TTC549 (cell line): ENCODE data around the gene ACVR1B.
A peak's percentile ranks its signal among the peaks of the same experiment; 100 is the strongest.
"Not testable (repeated sequence)": the region's sequence is repeated elsewhere in the genome, so short reads cannot be mapped to it uniquely, and the experiment has no call there.

Experiments used
- FAIRE-seq: peaks from 2 replicates; lab custom pipeline; 2012; peaks lifted over from hg19 to GRCh38; lab: Jason Lieb, UNC

Gene ACVR1B

DNA sequence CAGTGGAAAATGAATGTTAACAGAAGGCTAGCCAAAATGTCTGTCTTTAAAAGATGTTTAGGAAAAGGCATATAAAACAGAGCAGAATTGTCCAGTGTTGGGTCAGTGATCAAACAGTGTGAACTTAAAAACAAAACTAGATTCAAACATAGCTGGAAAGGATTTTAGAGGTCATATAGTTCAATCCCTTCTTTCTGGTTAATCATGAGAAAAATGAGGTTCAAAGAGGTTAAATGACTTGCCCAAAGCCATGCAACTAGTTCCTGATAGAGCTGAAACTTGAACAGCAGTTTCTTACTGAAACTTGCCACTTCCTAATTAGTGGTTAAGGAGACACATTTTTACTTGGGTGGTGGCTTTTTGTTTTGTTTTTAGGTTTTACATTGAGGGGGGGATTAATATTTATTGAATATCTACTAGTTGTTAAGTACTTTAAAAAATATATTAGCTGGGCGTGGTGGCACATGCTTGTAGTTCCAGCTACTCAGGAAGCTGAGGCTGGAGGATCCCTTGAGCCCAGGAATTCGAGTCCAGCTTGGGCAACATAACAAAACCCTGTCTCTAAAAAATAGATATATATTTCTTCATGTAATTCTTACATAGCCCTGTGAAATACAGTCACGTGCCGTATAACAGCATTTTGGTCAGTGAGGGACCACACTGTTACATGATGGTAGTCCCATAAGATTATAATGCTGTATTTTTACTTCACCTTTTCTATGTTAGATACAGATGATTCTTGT is 20.4 kb downstream of the ACVR1B start:
- FAIRE-seq: no peak

DNA sequence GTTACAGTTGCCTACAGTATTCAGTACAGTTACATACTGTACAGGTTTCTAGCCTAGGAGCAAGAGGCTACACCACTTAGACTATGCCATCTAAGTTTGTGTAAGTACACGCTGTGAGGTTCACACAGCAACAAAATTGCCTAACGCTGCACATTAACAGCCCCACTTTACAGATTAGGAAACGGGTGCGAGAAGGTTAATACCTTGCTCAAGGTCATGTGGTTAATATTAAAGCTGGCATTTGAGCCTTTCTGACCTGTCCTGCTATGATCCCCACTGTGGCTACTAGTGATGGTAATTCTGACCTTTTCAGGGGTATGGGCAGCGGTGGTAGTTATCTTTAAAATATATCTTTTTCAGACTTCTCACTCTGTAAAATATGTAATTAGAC is 20.9 kb downstream of the ACVR1B start:
- no peak for FAIRE-seq

DNA sequence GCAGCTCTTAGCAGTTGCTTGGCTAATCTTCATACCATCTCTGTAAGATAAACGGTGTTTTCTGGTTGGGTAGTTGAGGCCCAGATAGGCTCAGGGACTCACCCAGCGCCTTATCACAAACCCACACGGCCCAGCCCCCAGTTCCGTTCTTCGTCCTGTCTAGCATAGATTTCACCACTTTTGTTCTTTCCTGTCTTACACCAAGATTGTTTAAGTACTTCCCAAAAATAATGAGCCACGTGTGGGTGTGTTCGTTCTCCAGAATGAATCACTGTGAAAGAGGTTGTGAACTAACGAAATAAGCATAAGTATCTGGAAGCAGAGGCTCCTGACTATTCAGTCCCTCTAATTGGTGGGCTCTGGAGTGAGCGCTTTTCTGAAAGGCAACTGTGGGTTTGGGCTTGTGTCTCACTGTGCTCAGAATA is 21.4 kb downstream of the ACVR1B start:
- FAIRE-seq: no peak

DNA sequence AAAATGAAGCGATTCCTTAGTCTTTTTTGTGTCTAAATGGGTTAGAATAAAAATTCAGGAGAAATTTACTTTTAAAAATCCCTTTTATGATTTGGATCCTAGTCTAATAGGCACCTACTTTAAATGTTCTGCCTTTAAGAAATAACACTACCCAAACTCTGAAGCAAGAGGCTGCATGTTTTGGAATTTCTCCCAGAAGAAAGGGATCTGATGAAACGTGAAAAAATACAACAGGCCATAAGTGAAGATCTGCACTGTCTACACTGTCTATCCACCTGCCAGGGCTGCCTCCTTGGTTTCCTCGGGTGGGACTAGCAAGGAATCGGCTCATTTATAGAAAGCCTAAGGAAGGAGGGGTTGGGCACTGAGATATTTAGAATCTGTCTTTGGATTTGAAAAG is 22.1 kb downstream of the ACVR1B start:
- no peak for FAIRE-seq

DNA sequence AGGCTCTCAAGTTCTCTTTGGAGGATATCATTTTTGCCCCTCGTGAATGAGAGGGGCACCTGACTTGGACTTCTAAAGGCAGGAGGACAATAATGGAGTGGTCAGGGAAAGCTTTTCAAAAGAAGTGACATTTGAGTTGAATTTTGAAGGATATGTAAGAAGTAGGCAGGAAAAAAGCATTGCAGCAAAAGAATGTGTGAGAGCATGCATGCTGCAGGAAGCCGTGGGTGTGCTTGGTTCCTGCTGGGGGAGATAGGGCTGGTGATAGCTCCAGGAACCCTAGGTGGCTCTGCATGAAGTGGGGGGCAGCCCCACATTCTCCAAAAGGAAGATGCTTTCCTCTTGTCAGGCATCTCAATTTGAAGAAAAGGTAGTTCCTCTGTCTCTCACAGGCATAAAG is 23.1 kb downstream of the ACVR1B start:
- FAIRE-seq: no peak

DNA sequence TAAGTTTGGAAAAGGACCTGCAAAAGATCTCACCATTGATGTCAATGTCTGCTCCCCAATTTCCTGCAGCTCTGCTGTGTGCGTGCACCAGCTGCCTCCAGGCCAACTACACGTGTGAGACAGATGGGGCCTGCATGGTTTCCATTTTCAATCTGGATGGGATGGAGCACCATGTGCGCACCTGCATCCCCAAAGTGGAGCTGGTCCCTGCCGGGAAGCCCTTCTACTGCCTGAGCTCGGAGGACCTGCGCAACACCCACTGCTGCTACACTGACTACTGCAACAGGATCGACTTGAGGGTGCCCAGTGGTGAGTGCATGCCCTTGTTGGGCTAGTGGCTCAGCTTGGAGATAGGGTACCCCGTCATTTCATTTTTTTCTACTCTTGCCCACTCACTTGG is 23.7 kb downstream of the ACVR1B start:
- FAIRE-seq: no peak

DNA sequence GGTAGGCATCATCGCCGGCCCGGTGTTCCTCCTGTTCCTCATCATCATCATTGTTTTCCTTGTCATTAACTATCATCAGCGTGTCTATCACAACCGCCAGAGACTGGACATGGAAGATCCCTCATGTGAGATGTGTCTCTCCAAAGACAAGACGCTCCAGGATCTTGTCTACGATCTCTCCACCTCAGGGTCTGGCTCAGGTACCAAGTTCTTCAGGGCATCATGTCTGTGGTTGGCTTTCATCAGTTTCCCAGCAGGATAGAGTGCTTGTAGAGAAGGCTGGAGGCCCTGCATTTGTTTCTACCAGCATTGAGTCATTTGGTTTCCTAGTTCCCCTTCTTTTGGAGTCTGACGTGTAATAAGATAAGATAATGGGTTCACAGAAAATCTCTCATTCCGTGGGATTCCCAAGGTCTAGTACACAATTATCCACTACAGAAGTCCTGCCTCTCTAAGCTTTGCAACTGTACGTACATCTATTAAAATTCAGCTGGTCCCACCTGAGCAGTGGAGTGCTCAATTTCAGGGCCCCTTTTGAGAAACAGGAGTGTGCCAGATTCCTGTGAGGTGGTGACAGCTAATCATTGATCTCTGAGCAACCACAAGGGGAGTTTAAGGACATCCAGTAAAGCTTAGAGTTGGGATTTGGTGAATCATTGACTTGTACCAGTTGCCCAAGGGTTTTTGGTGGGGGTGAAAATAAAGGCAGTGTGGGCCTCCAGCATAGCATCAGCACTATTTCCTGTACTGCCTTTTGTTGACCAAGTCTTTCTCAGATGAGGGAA is 25.1 kb downstream of the ACVR1B start:
- no peak for FAIRE-seq

DNA sequence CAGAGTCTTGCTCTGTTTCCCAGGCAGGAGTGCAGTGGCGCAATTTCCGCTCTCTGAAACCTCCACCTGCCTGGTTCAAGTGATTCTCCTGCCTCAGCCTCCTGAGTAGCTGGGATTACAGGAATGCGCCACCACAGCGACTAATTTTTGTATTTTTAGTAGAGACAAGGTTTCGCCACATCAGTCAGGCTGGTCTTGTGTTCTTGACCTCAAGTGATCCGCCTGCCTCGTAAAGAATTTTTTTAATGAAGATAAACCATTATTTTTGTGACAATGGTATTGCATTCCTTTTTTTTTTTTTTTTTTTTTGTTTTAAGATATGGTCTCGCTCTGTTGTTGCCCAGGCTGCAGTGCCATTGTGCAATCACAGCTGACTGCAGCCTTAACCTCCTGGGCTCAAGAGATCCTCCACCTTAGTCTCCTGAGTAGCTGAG is 25.8 kb downstream of the ACVR1B start:
- no peak for FAIRE-seq

DNA sequence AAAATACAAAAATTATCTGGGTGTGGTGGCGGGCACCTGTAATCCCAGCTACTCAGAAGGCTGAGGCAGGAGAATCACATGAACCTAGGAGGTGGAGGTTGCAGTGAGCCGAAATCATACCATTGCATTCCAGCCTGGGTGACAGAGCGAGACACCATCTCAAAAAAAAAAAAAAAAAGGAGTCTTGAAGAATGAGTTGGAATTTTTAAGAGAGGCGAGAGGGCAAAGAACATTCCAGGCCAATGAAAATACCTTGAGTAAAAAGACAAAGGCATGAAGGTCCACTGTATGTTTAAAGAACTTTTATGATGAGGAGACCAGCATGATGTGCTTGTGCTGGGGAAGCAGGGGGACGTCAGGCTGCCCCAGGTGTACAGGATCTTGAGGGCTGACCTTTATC is 27.8 kb downstream of the ACVR1B start:
- not testable (repeated sequence) for FAIRE-seq

DNA sequence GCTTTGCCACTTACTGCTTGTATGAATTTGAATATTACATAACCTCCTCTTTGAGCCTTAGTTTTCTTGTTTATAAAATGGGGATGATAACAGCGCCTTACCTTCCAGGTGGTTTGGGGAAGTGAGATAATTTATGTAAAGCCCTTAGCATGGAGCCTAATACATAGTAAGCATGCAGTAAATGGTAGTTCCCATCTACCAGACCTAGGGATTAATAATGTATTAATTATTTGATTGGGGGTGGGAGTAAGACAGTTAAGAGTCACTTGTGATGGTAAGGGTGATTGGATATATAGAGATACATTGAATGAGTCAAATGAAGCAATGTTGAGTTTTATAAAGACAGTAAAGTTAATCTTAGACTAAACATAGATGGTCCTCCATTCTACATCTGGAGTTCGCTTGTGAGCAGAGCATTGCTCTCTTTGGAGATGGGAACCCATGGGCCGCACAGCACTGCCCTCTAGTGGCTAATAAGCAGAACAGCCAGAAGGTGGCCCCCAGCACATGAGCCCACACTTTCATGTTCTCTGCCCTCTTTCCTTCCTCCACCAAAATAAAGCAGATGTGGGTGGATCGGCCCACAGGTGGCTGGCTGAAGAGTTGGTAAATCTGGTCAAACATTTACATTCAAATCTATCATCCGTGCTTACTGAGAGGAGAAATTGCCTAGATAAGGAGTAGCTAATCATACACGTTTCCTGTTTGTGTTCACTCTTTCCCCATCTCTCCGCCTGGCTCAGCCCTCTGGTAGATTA is 28.7 kb downstream of the ACVR1B start:
- FAIRE-seq: peak; percentile 62

DNA sequence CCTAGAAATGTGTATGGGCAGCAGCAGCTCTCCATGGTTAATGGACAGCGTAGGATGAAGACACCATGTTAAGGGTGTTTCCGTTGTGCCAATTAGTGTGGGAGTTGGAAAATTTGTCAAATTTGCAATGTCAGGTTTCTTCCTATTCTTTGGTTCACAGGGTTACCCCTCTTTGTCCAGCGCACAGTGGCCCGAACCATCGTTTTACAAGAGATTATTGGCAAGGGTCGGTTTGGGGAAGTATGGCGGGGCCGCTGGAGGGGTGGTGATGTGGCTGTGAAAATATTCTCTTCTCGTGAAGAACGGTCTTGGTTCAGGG is 29.3 kb downstream of the ACVR1B start:
- no peak for FAIRE-seq

DNA sequence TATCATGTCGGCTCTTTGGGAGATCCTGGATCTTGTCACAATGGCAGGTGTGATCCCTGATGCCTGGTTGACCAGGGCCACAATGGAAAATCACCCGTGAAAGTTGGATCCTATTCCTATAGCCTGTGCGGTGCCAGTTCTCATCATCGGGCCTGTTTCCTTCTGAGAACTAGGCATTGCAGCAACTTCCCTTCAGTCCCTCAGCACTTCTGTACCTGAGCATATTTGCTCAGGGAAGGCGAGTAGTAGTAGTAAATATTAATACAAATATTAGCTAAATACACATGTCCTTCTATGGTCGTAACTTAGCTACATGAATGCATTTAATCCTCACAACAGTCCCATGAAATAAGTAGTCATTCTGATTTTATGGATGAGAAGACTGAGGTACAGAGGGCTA is 33.2 kb downstream of the ACVR1B start:
- FAIRE-seq: no peak

DNA sequence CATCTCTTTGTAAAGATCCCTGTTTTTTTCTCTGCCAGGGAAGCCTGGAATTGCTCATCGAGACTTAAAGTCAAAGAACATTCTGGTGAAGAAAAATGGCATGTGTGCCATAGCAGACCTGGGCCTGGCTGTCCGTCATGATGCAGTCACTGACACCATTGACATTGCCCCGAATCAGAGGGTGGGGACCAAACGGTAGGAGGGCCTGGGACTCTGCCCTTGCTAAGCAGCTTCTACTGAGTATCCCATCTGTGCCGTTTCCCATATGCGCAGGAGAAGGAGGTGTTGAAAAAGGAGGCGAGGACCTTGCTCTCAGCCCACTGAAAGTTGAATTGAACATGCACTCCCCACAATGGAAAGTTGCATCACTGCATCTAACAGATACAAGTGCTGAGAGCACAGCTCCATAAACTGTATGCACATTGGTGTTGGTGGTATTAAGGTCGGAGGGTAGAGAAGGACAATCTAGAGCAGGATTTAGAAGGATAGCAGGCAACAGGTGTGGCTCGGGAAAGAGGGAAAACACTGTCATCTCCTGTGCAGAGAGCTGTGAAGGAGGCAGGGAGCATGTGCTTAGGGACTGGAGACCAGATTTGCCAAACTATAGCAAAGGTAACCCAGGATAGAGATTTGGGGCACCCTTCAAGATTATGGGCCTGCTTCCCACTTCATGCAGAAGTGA is 33.8 kb downstream of the ACVR1B start:
- no peak for FAIRE-seq

DNA sequence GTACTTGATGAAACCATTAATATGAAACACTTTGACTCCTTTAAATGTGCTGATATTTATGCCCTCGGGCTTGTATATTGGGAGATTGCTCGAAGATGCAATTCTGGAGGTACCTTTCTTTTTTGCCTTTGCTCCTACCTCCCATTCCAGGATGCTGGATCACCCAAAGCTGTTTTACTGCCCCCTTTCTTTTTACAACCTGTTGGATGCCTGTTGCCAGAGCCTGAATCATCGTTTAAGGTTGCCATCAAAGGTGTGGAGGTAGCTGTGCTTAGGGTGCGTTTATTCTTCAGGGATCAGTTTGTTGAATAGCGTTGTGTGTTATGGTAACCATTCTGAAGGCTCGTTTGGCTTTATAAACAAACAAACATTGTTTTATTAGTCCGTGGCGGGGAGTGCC is 35.3 kb downstream of the ACVR1B start:
- FAIRE-seq: no peak

DNA sequence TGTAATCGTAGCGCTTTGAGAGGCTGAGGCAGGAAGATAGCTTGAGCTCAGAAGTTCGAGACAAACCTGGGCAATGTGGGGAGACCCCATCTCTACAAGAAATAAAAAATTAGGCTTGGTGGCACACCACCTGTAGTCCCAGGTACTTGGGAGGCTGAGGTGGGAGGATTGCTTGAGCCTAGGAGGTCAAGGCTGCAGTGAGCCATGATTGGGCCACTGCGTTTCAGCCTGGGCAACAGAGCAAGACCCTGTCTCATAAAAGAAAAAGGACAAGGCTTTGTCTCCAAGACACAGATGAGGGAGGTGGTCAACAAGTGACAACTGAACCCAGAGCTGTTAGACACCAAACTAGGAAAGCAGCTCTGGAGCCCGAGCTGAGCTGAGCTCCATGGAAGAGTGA is 40.7 kb downstream of the ACVR1B start:
- no peak for FAIRE-seq

DNA sequence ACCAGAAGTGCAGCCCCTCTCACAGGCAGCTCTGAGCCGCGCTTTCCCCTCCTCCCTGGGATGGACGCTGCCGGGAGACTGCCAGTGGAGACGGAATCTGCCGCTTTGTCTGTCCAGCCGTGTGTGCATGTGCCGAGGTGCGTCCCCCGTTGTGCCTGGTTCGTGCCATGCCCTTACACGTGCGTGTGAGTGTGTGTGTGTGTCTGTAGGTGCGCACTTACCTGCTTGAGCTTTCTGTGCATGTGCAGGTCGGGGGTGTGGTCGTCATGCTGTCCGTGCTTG is 43.0 kb downstream of the ACVR1B start:
- FAIRE-seq: no peak

DNA sequence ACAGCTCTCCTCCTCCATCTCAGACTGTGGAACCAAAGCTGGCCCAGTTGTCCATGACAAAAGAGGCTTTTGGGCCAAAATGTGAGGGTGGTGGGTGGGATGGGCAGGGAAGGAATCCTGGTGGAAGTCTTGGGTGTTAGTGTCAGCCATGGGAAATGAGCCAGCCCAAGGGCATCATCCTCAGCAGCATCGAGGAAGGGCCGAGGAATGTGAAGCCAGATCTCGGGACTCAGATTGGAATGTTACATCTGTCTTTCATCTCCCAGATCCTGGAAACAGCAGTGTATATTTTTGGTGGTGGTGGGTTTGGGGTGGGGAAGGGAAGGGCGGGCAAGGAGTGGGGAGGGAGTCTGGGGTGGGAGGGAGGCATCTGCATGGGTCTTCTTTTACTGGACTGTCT is 43.5 kb downstream of the ACVR1B start:
- FAIRE-seq: no peak

DNA sequence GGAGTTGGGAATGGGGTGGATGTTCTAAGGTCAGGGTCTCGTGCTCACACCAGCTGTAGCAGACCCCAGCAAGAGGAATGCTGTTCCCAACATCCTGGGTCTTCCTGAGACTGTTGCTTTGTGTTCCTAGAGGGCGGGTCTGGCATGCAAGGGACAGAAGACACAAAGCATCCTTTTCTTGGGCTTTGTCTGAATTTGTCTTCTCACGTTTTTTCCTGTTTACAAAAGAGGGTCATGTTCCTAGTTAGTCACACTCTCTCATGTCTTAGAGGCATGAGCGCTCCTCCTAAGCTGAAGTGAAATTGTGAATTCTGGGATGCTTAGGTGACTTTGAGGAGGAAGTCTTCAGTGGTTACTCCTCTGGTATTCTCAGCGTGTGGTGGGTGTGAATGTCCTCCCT is 45.6 kb downstream of the ACVR1B start:
- FAIRE-seq: no peak

DNA sequence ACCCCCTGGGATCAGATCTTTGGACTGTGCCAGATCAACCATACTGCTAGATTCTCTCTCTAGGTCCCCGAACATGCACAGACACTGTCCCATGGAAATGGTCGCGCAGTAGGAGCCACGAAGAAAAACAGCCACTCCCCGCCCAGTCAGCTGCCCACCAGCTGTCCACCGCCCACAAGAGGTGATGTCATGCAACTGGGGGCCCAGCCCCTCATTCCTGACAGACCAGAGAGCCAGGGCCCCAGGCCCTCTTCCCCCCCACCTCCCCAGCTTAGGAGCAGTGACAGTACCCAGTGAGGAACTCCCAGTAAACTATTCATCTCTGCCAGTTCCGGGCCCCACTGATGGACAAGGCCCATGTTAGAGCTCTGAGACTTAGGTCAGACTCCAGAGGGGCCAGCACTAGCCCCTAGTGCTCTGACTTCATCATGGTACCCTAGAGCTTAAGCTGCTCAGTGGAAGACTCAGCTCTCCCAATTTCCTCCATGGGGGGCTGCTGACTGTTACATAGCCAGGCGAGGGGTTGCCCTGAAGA is 51.6 kb downstream of the ACVR1B start:
- no peak for FAIRE-seq

DNA sequence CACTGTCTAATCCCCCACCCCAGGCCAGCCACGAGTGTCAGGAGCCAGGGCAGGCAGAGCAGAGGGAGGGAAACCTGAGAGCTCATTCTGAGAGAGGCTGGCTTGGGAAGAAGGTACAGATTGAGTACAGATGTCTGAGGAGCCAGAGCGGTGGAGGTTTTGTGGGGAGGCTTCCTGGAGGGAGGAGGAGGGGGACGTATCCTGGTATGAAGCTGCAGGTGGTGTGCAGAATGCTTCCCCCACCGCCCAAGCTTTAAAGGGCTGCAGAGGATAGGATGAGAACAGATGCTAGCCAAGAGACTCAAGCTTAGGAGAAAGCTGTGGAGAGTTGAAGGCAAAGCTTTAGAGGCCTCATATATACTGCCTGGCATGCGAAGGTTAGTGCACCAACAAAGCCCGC is 52.1 kb downstream of the ACVR1B start:
- FAIRE-seq: no peak

DNA sequence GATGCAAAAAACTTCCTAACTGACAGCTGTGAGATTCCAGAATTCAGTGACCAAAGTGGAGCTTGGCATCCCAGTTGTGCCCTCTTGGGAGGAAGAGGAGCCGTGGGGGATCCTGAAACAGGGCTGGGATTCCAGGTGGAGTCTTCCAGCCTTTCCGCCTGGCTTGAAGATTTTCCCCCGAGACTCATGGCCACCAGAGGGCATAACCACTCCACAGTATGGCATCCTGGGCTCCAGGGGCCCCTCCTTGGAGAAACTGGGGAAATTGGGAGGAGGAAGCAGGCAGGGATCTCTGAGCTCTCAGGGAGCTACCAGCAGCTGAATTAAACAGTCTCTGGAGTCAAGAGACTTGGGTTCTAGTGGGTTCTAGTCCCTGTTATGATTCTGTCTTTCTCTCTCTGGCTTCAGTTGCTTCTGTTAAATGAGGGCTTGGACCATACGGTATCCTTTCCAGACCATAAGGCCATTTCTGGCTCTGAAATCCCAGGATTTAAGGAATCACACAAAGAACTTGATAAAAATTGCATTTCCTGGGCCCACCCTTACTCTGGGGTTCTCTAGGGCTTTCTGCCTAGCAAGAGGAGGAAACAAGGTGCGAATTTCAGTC is 52.6 kb downstream of the ACVR1B start:
- FAIRE-seq: no peak

DNA sequence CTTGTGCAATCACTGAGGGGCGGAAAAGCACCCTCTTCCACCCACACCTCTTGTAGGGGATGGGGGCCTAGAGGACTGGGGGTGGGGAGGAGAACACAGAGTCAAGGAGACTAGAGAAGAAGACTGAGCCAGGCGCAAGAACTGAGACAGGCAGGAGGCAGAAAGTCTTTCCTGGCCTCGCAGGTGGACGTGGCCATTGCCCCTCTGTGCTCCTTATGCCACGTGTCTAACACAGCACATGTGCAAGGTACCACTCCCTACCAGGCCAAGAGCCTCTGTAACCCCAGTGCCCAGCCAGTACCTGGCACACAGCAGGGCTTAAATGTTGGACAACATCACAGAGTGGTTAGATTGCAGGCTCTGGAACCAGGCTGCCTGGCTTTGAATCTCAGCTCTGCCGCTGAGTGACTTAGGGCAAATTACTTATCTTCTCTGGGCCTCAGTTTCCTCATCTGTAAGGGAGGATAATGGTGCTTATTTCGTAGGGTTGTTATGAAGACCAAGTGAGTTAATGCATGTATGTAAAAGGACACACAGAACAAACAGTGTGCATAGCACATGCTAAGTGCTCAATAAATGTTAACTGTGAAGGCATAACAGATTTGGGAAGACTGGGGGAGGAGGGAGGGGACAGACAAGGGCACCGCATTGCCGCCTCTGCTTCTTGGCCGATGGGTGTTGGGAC is 53.9 kb downstream of the ACVR1B start:
- no peak for FAIRE-seq
